GM18858 (cell line): Measurements from ENCODE around the gene RPL36A.

Source experiments
- ATAC-seq: cut with Tn5 transposase; IDR thresholded peaks from one replicate; pipeline ENCODE4 v1.9.1; 2021; ENCODE audit not compliant: unreplicated experiment

Gene RPL36A

DNA sequence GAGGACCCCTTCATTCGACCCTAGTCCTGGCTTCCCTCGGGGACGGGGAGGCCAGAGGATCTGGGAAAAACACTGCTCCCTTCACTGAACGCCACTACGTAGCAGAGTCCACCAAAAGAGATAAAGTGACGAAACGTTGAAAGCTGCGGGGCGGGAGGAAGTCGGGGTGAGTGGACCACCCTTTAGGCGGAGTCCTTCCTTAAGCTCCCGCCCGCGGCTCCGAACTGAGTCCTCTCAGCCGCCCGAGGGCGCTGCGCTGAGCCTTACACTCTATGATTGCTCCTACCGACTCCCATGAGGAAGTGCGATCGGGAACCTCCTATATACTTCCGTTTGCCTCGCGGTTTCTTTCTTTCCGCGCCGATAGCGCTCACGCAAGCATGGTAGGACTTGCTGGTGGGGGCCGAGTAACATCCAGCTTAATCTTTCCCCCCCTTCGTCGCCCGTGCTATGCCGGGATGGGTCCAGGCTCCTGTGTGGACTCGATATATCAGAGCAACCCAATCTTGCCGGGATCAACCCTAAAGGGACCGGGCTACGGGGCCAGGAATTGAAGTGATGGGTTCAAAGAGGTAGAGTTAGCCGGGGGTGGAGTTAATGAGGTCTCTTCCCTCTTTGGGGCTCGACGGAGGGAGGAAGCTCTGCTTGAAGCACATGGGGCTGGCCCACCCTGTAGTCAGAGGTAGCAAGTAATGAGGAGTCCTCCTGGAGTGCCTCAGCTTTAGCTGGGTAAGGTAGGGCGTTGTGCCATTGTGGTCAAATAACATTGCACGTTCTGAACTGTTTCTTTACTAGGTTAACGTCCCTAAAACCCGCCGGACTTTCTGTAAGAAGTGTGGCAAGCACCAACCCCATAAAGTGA, at the start of gene RPL36A:
Gene RPL36A, plus strand, starts transcription at position 348 of the 862 bp plus-strand sequence. Its CDS starts 33 bp downstream, at position 381.
- peak; percentile 76 for ATAC-seq

DNA sequence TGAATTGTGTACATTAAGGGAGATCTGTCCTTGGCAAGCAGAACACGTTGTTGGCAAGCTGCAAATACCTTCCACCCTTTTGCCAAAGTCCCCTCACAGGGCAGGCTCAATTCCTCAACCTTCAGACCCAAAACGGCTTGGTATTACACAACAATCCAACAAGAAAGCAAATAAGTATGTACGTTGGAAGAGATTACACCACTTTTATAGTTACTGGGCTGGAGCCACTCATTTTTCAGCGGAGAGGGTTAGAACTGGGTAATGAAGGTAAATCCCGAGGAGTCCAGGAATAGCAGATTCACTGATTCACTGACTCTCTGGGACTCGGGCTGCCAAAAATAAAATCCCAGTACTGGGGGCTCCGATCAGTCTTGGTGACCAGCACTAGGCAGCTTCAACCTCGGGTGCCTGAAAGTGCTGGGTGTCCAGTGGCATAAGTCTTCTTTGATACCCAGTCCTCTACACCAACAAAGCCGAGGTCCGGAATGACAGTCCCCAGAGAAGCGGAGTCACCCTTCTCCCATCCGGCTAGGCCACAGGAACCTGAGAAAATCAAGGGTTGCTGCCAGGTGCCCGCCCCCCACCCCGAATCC, 42.9 kb upstream of the RPL36A start:
- ATAC-seq, result no peak

DNA sequence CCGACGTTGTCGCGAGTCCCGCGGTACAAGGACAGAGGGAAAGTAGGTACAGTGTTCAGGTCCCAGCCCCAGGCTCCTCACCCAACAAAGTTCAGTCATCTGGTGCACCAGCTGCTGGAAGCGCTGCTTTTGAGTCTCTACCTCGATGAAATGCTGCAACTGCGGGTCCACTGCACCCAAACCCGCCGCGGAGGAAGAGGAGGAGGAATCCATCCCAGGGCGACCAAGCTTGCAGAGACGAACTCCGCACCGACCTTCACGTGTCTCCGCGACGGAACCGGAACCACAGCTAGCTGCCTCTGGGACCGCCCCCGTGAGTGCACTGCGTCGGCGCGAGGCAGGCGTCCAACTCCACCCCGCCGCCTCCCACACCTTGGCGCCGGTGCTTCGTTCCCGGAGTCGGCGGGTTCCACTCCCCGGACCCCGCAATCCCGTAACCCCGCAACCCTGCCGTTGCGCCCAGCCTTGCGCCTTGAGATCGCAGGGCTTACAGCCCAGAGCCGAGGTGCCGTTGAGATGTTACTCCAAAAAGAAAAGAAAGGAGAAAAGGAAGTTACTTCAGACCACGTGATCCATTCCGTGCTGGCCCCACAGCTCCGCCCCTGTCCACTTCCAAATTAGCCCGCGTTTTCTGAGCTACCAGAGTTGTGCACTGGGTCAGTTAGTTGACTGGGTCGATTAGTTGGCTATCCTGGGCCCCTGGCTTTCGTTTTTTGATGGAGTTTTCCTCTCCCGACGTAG, 42.2 kb upstream of the RPL36A start, which contains the start of gene TIMM8A:
Gene TIMM8A, minus strand, starts transcription at position 291 of the 741 bp plus-strand sequence. Its CDS starts 78 bp downstream, at position 213.
- peak; percentile 94 for ATAC-seq

DNA sequence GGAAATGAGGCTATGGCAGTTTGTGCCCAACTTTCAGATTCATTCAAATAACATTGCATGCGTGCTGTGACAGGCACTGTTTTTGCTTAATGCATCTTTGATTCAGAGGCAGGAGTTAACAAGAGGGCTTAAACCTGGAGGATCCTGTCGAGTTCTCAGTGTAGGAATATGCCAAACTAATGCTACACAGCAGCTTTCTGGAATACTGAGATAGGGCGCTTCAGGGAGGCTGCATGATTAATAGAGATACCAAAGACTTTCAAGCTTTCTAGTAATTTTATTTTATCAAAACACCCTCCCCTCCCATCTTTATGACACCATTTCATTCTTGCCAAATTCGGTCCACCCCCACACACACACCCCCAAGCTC, 41.6 kb upstream of the RPL36A start:
- ATAC-seq, result no peak

DNA sequence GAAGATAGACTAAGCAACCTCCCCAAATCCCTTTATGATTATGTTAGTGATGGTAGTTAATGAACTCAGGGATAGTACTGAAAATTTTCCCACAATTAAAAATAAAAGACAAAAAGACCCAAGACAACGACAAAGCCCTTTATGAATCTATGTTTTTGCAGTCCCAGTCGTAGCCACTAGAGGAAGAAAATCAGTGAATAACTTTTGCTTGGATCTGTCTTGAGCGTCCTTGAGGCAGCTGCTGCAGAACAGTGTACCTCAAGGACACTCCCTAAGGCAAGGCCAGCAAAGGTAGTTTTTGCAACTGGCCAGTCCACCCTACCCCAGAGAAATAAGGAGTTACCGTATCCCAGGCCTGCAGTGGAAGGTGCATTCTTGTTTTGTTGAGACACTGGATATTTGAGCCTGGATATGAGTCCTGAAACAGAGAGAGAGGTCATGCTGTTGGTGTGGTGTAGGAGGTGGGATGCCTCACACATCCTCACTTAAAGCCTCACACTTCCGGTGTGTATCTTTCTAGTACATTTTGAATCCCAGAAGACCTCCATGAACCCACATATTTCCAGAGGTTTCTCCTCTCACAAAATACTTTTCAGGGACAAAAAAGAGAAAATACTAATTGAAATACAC, 33.5 kb upstream of the RPL36A start:
- ATAC-seq, result no peak

DNA sequence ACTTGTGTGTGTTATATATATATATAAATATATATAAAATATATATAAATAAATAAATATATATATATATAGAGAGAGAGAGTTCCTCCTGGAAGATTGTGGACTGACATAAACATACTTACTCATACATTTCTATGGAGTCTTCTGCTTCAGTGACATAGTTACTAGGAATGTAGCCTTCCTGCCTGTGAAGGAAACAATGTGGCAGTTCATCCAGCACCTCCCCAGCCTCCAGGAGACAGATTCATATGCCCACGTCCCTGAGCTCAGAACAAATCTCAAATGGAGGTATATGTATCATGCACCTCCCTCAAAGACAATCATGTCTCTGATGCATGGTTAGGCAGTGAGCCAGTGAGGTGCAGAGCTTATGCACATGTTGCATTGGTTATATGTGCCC, 30.8 kb upstream of the RPL36A start:
- ATAC-seq, result no peak

DNA sequence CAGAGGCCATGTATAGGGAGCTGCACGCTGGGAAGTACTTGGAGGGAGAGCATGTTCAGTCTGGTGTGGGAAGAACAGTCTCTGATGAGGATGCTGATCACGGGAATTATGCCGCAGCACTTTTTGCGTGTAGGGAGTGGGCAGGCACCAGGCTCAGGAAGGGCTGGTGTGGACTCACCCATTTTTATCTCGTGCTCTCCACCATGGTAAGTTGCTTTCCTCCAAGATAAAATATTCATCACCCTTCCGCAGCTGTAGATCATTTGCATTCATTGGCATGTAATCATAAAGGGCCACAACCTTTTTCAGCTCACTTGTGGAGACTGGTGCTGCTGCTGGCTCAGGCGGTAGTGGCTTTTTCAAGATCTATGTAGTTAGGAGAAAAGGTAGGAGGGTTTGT, 30.4 kb upstream of the RPL36A start:
- no peak for ATAC-seq

DNA sequence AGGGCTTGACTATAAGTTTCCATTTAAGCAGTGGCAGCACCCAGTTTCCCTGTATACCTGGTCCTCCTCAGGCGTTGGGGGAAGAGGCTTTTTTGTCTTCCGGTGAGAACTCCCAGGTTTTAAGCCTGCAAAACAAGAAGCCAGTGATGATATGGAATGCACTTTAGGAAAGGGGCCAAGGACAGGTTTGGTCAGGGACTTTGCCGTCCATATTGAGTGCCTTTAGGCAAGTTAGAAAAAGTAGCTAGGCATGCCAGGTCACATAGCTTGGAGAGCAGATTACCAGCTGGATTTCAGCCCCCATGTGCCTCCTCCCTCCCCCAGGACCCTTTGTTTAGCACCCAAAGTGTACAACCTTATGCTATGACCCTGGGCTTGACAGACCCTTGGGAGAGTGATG, 28.7 kb upstream of the RPL36A start:
- ATAC-seq, result no peak

DNA sequence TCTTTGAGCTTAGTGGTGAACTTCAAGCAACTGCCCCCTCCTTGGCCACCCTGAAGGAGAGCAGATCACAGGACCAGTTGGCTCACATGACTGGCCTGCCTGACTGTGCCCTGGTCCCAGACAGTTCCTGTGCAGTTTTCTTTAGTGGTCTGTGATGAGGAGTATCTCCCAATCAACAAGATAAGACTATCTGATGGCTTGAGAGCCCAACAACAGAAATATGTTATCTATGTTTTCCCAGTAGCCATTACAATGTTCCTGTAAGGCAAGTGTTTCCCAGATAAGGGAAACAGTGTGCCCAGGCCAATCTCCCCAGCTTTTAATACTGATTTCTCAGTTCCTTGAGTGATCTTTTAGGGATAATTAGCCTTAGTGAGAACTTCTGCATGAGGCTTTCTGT, 28.1 kb upstream of the RPL36A start:
- no peak for ATAC-seq

DNA sequence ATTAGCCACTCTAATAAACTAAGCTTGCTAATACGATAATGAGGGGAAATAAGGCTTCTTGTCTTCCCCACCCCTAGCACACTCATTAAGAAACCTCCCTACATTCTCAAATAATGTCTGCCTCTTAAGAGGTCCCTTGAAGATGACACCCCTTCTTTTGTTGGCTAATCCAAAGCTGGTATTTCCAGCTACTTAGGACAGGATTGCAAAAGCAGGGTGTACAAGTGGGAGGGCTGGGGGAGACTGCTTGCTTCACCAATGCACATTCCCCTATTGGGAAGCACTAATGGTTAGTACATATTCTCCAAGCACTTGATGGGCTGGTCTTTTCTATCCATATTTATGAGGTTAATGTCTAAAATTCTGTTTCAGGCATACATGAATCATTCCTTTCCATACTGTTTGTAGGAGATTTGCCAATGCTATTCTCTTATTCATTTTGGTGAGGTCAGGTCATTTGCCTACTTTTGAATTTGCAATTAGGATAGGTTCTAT, 25.5 kb upstream of the RPL36A start:
- no peak for ATAC-seq

DNA sequence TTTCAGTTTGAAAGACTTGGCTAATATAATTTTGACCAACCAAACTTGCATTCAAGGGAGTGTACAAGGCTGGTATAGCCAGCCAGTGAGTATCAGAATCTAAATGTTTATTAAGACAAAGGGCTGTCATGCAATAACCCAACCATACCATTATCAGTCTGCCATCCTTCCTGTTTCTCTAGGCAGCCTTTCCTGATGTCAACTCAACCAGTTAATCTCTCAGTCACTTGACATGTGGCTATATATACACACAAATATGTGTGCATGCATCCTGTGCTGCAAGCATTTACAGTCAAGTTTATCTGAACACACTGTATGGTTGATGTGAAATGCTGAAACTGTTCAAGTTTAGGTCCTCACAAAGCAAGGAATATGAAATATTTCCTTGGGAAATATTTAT, 22.0 kb upstream of the RPL36A start:
- ATAC-seq, result no peak

DNA sequence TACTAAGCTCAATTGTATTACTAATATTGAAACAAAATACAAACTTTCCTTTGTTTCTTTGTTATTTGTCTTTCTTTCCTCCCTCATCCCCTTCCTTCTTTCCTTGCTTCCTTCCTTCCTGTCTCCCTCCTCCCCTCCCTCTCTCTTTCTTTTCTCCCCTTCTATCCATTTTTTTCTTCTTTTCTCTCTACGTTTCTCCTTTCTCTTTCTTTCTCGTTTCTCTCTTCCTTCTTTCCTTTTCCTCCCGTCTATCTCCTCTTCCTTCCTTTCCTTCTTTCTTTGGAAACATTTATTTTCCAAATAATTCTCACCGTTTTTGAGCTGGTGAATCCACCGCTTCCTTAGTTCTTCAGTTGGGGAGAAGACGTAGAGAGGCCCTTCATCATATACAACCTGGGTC, 21.1 kb upstream of the RPL36A start:
- ATAC-seq, result no peak

DNA sequence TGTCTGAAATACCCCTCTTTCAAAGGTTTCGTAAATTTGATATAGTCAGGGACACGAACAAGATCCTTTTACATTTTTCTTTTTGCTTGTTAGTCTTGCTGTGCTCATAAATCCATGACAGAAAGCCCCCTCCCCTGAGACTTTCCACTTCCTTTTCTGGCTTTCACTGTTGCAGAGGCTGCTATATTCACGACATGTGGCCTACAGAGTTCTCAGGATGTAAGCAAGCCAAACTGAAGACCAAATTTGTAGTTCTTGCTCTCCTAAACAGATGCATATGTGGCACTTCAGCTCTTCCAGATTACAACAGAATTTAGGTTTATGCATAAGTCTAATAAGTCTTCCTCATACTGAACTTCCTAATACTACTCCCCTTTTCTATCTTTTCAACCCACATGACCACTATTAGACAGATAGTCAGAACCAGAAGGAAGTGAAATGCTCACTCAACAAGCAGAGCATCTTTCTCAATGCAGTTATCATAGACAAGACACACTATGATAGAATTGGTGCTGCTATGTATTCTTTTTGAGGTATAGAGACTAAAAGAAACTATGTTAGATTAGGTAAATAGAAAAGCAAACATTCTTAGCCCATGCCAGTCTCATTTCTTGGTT, 19.8 kb upstream of the RPL36A start:
- peak; percentile 72 for ATAC-seq

DNA sequence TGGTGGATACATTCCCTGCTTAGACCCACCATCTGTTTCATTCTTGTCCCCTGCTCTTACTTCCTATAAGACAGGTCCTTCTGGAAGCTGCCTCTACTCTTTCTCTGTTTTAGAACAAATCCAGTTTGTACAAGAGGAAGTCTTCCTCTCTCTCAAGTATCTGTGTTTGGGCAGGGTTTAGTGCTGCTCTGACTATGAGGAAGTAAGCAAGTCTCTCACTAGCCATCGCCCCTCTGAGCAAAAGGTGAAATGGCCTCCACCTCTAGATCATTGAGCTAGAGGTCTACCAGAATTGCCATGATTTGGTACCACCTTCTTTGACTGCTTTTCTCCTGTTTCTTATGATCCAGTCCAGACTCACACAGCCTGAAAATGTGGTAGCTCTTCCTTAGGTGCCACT, 13.3 kb upstream of the RPL36A start:
- no peak for ATAC-seq

DNA sequence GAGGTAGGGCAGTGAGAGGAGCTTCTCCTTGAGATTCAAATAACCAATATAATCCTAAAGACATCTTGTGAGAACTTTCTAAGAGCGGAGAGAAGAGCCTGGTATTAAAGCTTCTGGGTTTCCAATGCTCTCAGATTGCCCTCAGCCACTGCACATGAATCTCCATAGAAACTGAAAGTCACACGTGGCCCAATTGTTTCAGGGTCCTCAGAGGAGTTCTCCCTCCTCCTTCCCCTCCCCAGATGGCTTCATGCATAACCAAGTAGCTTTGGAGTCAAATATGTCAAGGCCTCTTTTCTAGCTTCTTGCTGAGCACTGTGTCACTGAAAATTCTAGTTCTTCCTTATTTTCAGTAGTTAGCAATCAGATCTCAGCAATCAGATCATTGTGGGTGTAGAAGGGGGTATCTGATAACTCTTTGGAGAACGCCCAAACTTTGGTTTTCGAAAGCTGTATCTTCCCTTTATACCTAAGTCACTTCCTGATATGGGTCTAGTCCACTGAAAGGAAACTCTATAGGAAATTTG, 7.1 kb upstream of the RPL36A start:
- peak; percentile 79 for ATAC-seq

DNA sequence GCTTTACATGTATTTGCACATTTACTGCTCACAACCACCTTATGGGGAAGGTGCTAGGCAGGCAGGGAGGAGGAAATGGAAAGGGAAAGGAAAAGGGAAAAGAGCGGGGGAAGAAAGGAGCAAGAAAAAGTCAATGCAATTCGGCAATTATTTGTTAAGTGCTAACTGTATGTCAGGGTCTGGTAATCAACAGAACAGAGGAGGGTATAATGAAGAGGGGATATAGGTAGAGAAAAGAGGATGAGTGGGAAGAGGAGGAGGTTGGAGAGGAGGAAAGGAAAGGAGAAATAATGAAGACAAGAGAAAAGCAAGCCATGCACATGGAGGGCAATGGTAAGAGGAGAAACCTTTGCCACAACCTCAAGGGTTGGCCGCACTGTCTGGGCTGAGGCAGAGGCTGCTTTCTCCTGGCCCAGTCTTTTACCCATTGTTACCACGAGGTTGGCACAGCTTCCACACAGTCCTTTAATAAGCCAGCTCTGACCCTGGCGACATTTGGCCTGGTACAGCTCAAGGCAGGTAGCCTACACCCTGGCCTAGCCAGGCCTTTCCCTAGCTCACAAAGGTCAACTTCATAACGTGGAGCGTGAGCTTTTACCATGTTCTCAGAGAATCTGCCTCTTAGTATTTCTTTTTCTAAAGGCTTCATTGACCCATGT, 5.7 kb upstream of the RPL36A start:
- no peak for ATAC-seq

DNA sequence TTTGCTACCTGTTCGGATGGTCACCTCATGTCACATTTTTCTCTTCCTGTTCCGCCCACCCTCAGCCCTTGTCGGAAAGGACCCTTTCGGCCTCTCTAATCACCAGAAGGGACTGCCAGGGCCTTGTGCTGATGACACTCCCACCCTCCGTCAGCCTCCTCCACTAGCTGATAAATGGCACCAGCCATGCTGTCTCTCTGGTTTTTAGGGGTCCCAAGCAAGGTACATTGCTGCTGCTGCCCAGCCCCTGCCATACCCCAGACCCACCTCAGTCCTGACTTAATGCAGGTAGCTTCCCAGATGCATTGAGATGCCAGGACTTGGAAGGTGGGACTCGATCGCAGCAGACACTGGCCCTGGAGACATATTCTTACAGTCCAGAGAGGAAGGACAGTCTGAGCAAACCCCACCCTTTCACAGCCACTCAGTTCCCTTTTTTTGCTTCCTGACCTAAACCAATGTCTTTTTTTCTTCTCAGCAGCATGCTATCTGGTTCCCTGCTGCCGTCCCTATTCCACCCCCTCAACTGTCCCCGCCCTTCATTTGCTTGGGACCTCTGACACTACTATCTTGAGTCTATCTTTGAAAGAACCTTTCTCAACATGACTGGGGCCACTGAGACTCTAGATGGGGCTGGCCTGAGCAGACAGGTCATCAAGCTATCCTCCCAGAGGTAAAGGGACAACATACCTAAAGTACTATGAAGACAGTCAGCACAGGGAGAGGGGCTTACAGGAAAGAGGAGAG, 4.8 kb upstream of the RPL36A start, which contains the start of gene BTK:
Gene BTK, minus strand, starts transcription at position 397 of the 747 bp plus-strand sequence. CDS start 10,907 bp downstream, outside the sequence.
- ATAC-seq, result peak; percentile 49

DNA sequence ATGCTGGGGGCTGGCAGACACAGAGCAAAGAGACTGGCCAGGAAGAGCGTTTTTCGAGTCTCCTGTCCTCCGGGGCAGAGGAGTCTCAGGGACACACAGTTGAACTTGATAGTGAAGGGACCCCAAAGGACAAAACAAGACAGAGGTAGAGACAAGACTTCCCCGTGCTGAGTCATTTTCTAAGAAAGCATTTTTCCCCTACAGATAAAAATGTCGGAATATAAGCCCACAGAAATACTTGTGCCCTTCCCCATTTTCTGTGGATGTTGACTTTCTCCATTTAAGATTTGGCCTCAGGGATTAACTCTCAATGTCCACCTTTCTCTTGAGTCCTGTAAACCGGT, 4.3 kb upstream of the RPL36A start:
- ATAC-seq, result no peak

DNA sequence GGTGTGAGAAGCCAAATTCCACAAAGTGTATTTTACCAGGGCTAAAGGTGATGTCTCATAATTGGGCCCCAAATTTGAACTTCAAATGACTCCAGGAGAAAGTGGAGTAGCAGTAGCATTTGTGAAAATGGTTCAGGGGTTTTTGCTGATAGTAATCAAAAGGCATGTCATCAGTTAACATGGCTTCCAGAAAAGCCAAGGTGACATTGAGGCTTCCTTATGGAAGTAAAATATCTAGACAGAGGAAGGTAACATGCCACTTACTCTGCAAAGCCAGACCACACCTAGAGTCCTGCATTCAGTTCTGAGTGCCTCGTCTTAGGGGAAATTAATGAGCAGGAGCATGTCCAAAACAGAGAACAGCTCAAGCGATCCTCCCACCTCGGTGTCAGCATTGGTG, 2.2 kb upstream of the RPL36A start:
- ATAC-seq, result no peak
